Astrocyte of the cerebellum (primary cell): ENCODE data around the gene F3.

Experiments
- DNase-seq: peaks from one replicate; pipeline ENCODE4 v3.0.0-alpha.2; 2011; ENCODE audit warnings: low read depth
- H3K4me3 ChIP-seq: 2 replicates; pipeline ENCODE4 v1.5.1; 2011; ENCODE audit warnings: mild to moderate bottlenecking, low read depth, low read length, moderate library complexity
- in situ Hi-C: cut with HindIII; loops from 2 replicates; pipeline ENCODE4 v1.10.0; 2017; ENCODE audit warnings: low sequenced_read_pairs
- TF ChIP-seq, protein P1 (sequence below): IDR thresholded peaks from 2 replicates; pipeline ENCODE4 v1.5.1; 2012; ENCODE audit warnings: low read length, low read depth, moderate library complexity, mild to moderate bottlenecking; ENCODE audit errors: missing control alignments

F3 gene

GRCh38 chr1:94543001-94543400 lies 1.4 kb upstream of the F3 start:
- in situ Hi-C loops, result loop anchor here (25.0 kb wide), 1 partner anchor 244 kb away; no protein-coding TSS in a partner anchor
- peak; percentile 54 for DNase-seq
- peak overlapping the region; percentile 80 for H3K4me3 ChIP-seq

GRCh38 chr1:94542088-94542870 lies 720 bp upstream of the F3 start:
- peak overlapping the region; percentile 80 for H3K4me3 ChIP-seq
- TF ChIP-seq, protein P1, sequence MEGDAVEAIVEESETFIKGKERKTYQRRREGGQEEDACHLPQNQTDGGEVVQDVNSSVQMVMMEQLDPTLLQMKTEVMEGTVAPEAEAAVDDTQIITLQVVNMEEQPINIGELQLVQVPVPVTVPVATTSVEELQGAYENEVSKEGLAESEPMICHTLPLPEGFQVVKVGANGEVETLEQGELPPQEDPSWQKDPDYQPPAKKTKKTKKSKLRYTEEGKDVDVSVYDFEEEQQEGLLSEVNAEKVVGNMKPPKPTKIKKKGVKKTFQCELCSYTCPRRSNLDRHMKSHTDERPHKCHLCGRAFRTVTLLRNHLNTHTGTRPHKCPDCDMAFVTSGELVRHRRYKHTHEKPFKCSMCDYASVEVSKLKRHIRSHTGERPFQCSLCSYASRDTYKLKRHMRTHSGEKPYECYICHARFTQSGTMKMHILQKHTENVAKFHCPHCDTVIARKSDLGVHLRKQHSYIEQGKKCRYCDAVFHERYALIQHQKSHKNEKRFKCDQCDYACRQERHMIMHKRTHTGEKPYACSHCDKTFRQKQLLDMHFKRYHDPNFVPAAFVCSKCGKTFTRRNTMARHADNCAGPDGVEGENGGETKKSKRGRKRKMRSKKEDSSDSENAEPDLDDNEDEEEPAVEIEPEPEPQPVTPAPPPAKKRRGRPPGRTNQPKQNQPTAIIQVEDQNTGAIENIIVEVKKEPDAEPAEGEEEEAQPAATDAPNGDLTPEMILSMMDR, result no peak
- in situ Hi-C loops, result loop anchor here (25.0 kb wide), 1 partner anchor 245 kb away; no protein-coding TSS in a partner anchor
- no peak for DNase-seq

More at GRCh38 chr1:94543001-94543400, 1.4 kb upstream of the F3 start:
- TF ChIP-seq, protein P1, result no peak

DNA sequence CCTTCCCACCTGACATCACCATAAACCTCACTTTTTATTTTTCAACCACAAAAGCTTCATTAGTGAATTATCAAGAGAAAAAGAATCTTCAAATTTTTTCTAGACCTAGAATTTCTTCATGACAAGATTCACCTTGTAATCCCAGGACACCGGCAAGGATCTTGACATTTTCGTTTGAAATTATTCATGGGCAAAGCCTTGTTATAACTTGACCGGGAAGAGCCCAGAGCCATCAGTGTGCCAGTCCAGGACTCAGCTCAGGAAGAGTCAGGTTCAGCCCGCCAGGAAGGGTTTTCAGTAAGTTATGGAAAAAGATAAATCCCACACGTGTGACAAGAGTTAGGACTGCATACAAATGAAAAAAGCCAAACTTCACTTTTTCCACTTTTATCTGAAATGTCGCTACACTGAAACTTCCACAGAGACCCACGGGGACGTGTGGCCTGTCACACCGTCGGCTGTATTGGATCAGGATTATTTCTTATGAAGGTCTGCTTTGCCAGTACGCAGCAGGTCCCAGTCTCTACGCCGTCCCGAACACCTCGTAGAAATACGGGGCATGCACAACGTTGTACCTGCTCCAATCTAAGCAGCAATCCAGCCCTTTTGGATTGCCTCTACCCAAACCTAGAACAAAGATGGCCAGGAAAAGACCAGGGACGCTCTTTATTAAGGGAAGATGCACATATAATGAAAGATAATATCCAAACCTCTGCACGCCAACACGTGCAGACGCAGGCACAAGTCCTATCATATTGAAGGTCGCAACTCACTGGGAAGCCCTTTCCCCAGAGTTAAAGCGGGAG lies 916 bp downstream of the F3 start:
- no peak for DNase-seq
- TF ChIP-seq, protein P1, result no peak
- peak overlapping the region; percentile 80 for H3K4me3 ChIP-seq
- in situ Hi-C loops, result loop anchor here (25.0 kb wide), 1 partner anchor 247 kb away; no protein-coding TSS in a partner anchor

DNA sequence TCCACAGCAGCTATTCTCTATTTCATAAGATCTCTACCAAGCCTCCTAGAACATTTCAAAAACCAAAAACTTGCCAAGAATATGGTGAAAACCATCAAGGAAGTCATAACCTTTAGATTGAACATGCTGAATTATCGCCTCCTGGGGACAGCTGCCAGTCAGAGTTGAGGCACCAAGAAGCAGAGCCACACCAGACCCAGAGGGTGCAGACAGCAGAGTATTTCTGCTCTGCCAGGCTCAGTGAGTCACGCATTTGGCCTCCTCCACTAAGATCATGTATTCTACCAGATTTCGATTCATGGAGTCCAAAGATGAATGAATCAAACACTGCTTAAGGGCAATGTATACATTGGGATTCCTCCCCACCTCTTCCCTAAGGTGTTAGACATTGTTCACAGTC lies 2.1 kb downstream of the F3 start:
- no peak for DNase-seq
- H3K4me3 ChIP-seq, result peak overlapping the region; percentile 80
- in situ Hi-C loops, result loop anchor here (25.0 kb wide), 1 partner anchor 248 kb away; no protein-coding TSS in a partner anchor
- TF ChIP-seq, protein P1, result no peak

GRCh38 chr1:94538243-94538827 lies 3.2 kb downstream of the F3 start:
- in situ Hi-C loops, result loop anchor here (25.0 kb wide), 1 partner anchor 249 kb away; no protein-coding TSS in a partner anchor
- peak overlapping the region; percentile 80 for H3K4me3 ChIP-seq
- DNase-seq, result no peak
- TF ChIP-seq, protein P1, result peak; percentile 44

- in situ Hi-C loops, result loop anchor here (25.0 kb wide), 1 partner anchor 250 kb away; no protein-coding TSS in a partner anchor
- H3K4me3 ChIP-seq, result no peak overlapping the region
Measured at GRCh38 chr1:94537254-94537653, 4.3 kb downstream of the F3 start.

More at GRCh38 chr1:94537254-94537653, 4.3 kb downstream of the F3 start:
- DNase-seq, result no peak
- TF ChIP-seq, protein P1, result no peak
